ENCODE results near the gene LAMA3.

- no peak for TF ChIP-seq CTCF (IDR thresholded peaks at IDR 0.05)
- TF ChIP-seq EZH2 (IDR thresholded peaks at IDR 0.05): no peak
- no peak for TF ChIP-seq EZH2phosphoT487 (IDR thresholded peaks at IDR 0.05)
Observed at GRCh38 chr18:24002479-24002878, 313.2 kb downstream of the LAMA3 start.

Data from neural progenitor cell (in vitro differentiated cells).